Measurements from ENCODE around the gene CASZ1.

GRCh38 chr1:10682449-10683309, 113.8 kb downstream of the CASZ1 start:
- no peak for TF ChIP-seq CREB1 (CRISPR knock-in tag; IDR thresholded peaks at IDR 0.05; ENCODE audit: low read depth)
- no peak for TF ChIP-seq CTCF (conservative IDR thresholded peaks at IDR 0.05; ENCODE audit: low read depth in 2 of 2)
- no peak for TF ChIP-seq EZH2phosphoT487 (IDR thresholded peaks at IDR 0.05; ENCODE audit: unreplicated experiment)
- TF ChIP-seq EZH2 (IDR thresholded peaks at IDR 0.05; ENCODE audit: low read depth, unreplicated experiment): no peak
- TF ChIP-seq NANOG (IDR thresholded peaks at IDR 0.05; ENCODE audit: borderline replicate concordance): no peak
- no peak for TF ChIP-seq ZNF331 (CRISPR knock-in tag; IDR thresholded peaks at IDR 0.05; ENCODE audit: low read depth)
- TF ChIP-seq JUNB (IDR thresholded peaks at IDR 0.05; ENCODE audit: unreplicated experiment): no peak
